Coronary artery (tissue), 2 donors: ENCODE results near the gene GALT.

ENCODE experiments used
- DNase-seq: peaks from one replicate; pipeline ENCODE4 v3.0.0-alpha.2; 2017; ENCODE audit warnings: low spot score
- H3K27ac ChIP-seq, 2 donors: fragments of 200-600 bp; sonication (generic); one replicate each; pipeline ENCODE4 v1.5.1; 2016 to 2019
- H3K4me3 ChIP-seq: fragments of 200-600 bp; sonication (generic); 2 replicates; pipeline ENCODE4 v1.5.1; 2016; ENCODE audit warnings: mild to moderate bottlenecking, moderate library complexity
- CTCF ChIP-seq: fragments of 200-600 bp; sonication (generic); IDR thresholded peaks from one replicate; pipeline ENCODE4 v1.5.1; 2019; ENCODE audit warnings: antibody characterized with exemption

Gene GALT

GRCh38 chr9:34690983-34691935 lies 44.8 kb downstream of the GALT start, which contains the start of gene CCL19:
TSS of gene CCL19 (minus strand) at chr9:34691276. CDS start at chr9:34691139, 137 bp downstream.
- DNase-seq = no peak
- Histone ChIP-seq H3K4me3 (no peak within 1 kb of the TSS), H3K27ac (no peak within 1 kb of the TSS)
- TF ChIP-seq CTCF = no peak

- no peak for TF ChIP-seq CTCF
- Histone ChIP-seq H3K4me3 (no peak overlapping the region), H3K27ac (no peak overlapping the region)
- DNase-seq = no peak
Measured at GRCh38 chr9:34691936-34692315, 45.5 kb downstream of the GALT start.

- no peak overlapping the region for H3K27ac ChIP-seq
- no peak for TF ChIP-seq CTCF
- no peak for DNase-seq
- no peak overlapping the region for H3K4me3 ChIP-seq
Measured at GRCh38 chr9:34693560-34693959, 47.1 kb downstream of the GALT start.

- TF ChIP-seq CTCF = no peak
- no peak for DNase-seq
- H3K27ac ChIP-seq = no peak overlapping the region
- no peak overlapping the region for H3K4me3 ChIP-seq
Measured at GRCh38 chr9:34694811-34695210, 48.3 kb downstream of the GALT start.
